A673 (cell line): ENCODE results near the gene SORL1. TPM values are rescaled to one million over a fixed set of nuclear protein-coding genes. Genes with fewer than 3 reads are reported as not detected.

Experiments
- BruUV-seq: library from RNA; stranded (reverse); fragments of 400-500 nt; replicated peaks from 2 replicates; lab custom pipeline; 2021; lab: Mats Ljungman, UMichigan
- CTCF ChIA-PET: fragments of 300-600 bp; sonication (Branson Sonifier 250); formaldehyde crosslinking; loops from one replicate; lab custom pipeline; 2022; ENCODE audit warnings: antibody characterized with exemption; lab: Charles Lee
- POLR2A ChIA-PET: fragments of 300-600 bp; sonication (Branson Sonifier 250); formaldehyde crosslinking; loops from one replicate; lab custom pipeline; 2022; ENCODE audit warnings: antibody characterized with exemption; ENCODE audit not compliant: low non-redundant PET; lab: Charles Lee
- DNase-seq: peaks from one replicate; pipeline ENCODE4 v3.0.0-alpha.2; 2015; ENCODE audit warnings: low spot score
- H3K27ac ChIP-seq: fragments of 200-600 bp; sonication (generic); 2 replicates; pipeline ENCODE4 v1.5.1; 2016; ENCODE audit warnings: mixed run types, low read depth, mild to moderate bottlenecking, mixed read lengths, antibody characterized with exemption, low read length; ENCODE audit not compliant: poor library complexity, severe bottlenecking
- H3K27me3 ChIP-seq: fragments of 200-600 bp; sonication (generic); replicated peaks from 2 replicates; pipeline ENCODE4 v1.6.1; 2017; ENCODE audit warnings: mixed run types, low read depth, mild to moderate bottlenecking, mixed read lengths, antibody characterized with exemption, low read length; ENCODE audit not compliant: insufficient read depth, poor library complexity
- H3K36me3 ChIP-seq: fragments of 200-600 bp; sonication (generic); 2 replicates; pipeline ENCODE4 v1.6.1; 2016; ENCODE audit warnings: mixed run types, mild to moderate bottlenecking, mixed read lengths, antibody characterized with exemption, low read length; ENCODE audit not compliant: insufficient read depth, poor library complexity, severe bottlenecking
- H3K4me1 ChIP-seq: fragments of 200-600 bp; sonication (generic); 2 replicates; pipeline ENCODE4 v1.6.1; 2017; ENCODE audit warnings: mixed run types, mild to moderate bottlenecking, mixed read lengths, antibody characterized with exemption, low read length; ENCODE audit not compliant: insufficient read depth, poor library complexity, severe bottlenecking
- H3K4me3 ChIP-seq: fragments of 200-600 bp; sonication (generic); 2 replicates; pipeline ENCODE4 v1.5.1; 2016; ENCODE audit warnings: low read depth, mixed run types, mild to moderate bottlenecking, mixed read lengths, low read length; ENCODE audit not compliant: poor library complexity, severe bottlenecking
- H3K9me3 ChIP-seq: fragments of 200-600 bp; sonication (generic); 2 replicates; pipeline ENCODE4 v1.6.1; 2016; ENCODE audit warnings: mixed run types, low read depth, mild to moderate bottlenecking, mixed read lengths, antibody characterized with exemption, low read length; ENCODE audit not compliant: poor library complexity, severe bottlenecking
- EZH2 ChIP-seq: fragments of 200-600 bp; sonication (generic); IDR thresholded peaks from 2 replicates; pipeline ENCODE4 v1.6.1; 2017; ENCODE audit warnings: borderline replicate concordance, low read depth, mild to moderate bottlenecking, mixed read lengths, antibody characterized with exemption, low read length; ENCODE audit not compliant: poor library complexity, severe bottlenecking
- intact Hi-C: fragments of 100-400 bp; cut with micrococcal nuclease; formaldehyde crosslinking; loops from one replicate; pipeline ENCODE4 v1.10.0; 2022; ENCODE audit not compliant: unreplicated experiment
- total RNA-seq: library from RNA; stranded (reverse); gene quantifications from 2 replicates; pipeline ENCODE4 v1.2.3, GENCODE V29; 2021
- TF ChIP-seq, protein P1 (sequence below): fragments of 300-800, 200-600 bp; sonication (generic); conservative IDR thresholded peaks from 2 replicates; pipeline ENCODE4 v1.5.1; 2017; ENCODE audit warnings: low read depth, mild to moderate bottlenecking, antibody characterized with exemption, low read length, moderate library complexity, mixed read lengths

The SORL1 gene
- total RNA-seq, 1 experiment from 2014 or later = 0.95 TPM

DNA sequence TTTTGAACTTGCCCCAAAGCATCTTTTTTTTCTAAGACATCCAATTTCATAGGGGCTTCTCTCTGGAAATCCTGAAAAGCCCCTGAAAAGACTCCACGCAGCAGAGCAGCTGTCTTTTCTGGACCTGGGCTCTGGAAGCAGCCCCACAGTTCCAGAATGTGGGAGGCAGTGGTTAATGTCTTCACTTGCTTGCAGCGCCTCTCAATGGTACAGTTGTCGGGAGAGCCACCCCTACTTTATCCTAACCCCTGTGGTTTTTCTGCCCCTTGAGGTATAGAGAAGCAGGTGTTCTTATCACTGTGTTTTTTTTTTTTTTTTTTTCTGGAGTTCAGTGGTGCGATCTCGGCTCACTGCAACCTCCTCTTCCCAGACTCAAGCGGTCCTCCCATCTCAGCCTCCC is 84.0 kb downstream of the SORL1 start:
- intact Hi-C loops = no loop called here
- Histone ChIP-seq H3K36me3 (no peaks in the 10 kb centered on the region), H3K4me3 (no peak overlapping the region), H3K27me3 (peaks cover 40% of the 10 kb centered on the region), H3K4me1 (no peaks in the 10 kb centered on the region), H3K9me3 (no peaks in the 10 kb centered on the region), H3K27ac (no peak overlapping the region)
- TF ChIP-seq, protein P1, sequence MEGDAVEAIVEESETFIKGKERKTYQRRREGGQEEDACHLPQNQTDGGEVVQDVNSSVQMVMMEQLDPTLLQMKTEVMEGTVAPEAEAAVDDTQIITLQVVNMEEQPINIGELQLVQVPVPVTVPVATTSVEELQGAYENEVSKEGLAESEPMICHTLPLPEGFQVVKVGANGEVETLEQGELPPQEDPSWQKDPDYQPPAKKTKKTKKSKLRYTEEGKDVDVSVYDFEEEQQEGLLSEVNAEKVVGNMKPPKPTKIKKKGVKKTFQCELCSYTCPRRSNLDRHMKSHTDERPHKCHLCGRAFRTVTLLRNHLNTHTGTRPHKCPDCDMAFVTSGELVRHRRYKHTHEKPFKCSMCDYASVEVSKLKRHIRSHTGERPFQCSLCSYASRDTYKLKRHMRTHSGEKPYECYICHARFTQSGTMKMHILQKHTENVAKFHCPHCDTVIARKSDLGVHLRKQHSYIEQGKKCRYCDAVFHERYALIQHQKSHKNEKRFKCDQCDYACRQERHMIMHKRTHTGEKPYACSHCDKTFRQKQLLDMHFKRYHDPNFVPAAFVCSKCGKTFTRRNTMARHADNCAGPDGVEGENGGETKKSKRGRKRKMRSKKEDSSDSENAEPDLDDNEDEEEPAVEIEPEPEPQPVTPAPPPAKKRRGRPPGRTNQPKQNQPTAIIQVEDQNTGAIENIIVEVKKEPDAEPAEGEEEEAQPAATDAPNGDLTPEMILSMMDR = no peak
- BruUV-seq = no TSS peak
- ChIA-PET POLR2A (no interaction called here), CTCF (no interaction called here)
- DNase-seq = no peak

DNA sequence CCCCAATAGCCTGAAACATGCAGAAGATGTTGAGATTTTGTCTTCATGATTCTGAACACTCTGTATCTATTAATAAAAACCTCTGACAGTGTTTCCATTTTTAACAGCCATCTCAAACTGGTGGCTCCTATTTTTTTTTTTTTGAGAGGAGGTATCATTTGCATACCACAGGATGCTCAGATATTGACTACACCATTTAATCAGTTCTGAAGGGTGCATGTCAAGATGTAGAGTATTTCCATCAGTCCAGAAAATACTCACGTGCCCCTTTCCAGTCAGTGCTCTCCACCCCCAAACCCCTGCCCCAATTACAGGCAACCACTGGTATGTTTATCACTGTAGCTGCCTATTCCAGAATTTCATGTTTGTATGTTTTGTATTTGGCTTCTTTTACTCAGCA is 85.9 kb downstream of the SORL1 start:
- POLR2A ChIA-PET = no interaction called here
- no peak overlapping the region for H3K4me3 ChIP-seq
- intact Hi-C loops = no loop called here
- CTCF ChIA-PET = no interaction called here
- H3K27ac ChIP-seq = no peak overlapping the region
- no peaks in the 10 kb centered on the region for H3K4me1 ChIP-seq
- peaks cover 40% of the 10 kb centered on the region for H3K27me3 ChIP-seq
- DNase-seq = no peak
- no peak for TF ChIP-seq EZH2
- TF ChIP-seq, protein P1 = no peak
- H3K9me3 ChIP-seq = no peaks in the 10 kb centered on the region
- no TSS peak for BruUV-seq
- no peaks in the 10 kb centered on the region for H3K36me3 ChIP-seq

DNA sequence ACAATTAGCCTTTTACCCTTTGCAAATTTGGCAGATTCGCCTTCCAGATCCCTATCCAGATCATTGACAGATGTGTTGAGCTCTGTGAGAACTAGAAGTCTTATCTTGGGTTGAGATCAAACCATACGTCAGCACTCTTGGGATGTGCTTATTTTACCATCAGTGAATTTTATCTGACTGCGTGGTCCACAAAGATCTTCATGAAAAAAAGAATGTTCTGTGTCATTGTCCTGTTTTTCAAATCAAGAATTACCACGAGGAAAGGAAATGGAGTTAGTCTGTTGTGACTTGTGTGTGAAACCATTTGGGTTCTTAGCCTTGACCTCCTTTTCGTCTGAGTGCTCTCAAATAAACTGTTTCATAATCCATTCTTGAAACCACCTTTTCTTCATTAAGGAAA is 86.9 kb downstream of the SORL1 start:
- Histone ChIP-seq H3K4me3 (no peak overlapping the region), H3K27ac (no peak overlapping the region), H3K9me3 (no peaks in the 10 kb centered on the region), H3K36me3 (no peaks in the 10 kb centered on the region), H3K4me1 (no peaks in the 10 kb centered on the region), H3K27me3 (peaks cover 40% of the 10 kb centered on the region)
- POLR2A ChIA-PET = no interaction called here
- TF ChIP-seq, protein P1 = no peak
- no peak for TF ChIP-seq EZH2
- no TSS peak for BruUV-seq
- DNase-seq = no peak
- intact Hi-C loops = no loop called here
- CTCF ChIA-PET = interaction anchor here (0.6 kb wide), 1 partner anchor 968 kb away, joined by 3 read pairs; no protein-coding TSS in a partner anchor
